ENCODE measurements around the gene SP8.
"Not testable (repeated sequence)": the region's sequence is repeated elsewhere in the genome, so short reads cannot be mapped to it uniquely, and the experiment has no call there.

SP8 gene

DNA sequence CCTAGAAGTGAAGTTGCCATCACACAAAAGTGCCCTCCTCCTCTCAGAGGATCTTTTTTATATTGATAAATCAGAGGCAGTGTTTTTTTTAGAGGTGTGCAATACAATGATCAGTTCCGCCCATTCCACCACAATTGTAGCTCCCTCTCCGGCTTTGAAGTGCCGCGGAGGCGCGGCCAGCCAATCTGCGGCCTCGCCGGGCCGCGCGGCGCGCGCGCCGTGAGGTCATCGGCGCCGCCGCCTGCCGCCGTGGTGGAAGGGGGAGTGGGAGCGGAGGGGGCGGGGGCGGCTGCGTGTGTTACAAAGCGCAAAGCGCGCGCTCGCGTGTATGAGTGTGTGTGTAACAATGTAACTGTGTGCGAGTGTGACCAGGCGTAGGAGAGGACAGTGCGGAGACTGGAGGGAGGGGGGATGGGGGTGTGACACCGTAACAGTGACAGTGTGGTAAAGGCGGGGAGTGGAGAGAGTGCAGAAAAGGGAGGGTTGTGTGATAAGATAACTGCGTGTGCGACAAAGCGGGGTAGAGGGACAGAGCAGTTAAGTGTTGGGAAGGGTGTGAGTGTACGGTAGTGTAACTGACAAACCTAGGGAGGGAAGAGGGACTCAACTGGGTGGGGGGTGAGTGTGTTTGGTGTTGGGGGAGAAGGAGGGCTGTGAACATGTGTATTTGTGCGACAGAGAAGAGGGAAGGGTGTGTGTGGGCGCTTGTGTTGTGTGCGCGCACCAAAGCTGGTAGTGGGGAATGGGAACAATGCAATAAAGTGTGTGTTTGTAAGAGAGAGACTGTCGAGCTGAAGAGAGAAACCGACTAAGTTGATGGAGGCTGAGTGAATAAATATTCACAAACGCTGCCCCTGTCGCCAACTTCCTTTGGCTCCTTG is at the start of gene SP8:
SP8 (minus strand) TSS at position 108 of the 881 bp plus-strand sequence; CDS start at position 20, 88 bp downstream.
- peak; percentile 58 for DNase-seq
- no peaks in the 10 kb centered on the region for H3K36me3 ChIP-seq
- peaks cover 95% of the 10 kb centered on the region for H3K27me3 ChIP-seq (ENCODE audit: insufficient read depth, low read depth, severe bottlenecking)
- TF ChIP-seq, protein P1, sequence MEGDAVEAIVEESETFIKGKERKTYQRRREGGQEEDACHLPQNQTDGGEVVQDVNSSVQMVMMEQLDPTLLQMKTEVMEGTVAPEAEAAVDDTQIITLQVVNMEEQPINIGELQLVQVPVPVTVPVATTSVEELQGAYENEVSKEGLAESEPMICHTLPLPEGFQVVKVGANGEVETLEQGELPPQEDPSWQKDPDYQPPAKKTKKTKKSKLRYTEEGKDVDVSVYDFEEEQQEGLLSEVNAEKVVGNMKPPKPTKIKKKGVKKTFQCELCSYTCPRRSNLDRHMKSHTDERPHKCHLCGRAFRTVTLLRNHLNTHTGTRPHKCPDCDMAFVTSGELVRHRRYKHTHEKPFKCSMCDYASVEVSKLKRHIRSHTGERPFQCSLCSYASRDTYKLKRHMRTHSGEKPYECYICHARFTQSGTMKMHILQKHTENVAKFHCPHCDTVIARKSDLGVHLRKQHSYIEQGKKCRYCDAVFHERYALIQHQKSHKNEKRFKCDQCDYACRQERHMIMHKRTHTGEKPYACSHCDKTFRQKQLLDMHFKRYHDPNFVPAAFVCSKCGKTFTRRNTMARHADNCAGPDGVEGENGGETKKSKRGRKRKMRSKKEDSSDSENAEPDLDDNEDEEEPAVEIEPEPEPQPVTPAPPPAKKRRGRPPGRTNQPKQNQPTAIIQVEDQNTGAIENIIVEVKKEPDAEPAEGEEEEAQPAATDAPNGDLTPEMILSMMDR (IDR thresholded peaks at IDR 0.05; ENCODE audit: low read depth, low read length) = no peak
- H3K27ac ChIP-seq = no peak within 1 kb of the TSS
- H3K9me3 ChIP-seq (ENCODE audit: severe bottlenecking) = no peaks in the 10 kb centered on the region
- peak within 1 kb of the TSS; percentile 36 for H3K4me3 ChIP-seq (ENCODE audit: low read depth, low read length)

GRCh38 chr7:20836424-20836823 is 49.7 kb upstream of the SP8 start:
- H3K27me3 ChIP-seq (ENCODE audit: insufficient read depth, low read depth, severe bottlenecking); DNase-seq; H3K4me3 ChIP-seq (ENCODE audit: low read depth, low read length); H3K36me3 ChIP-seq; H3K9me3 ChIP-seq (ENCODE audit: severe bottlenecking); H3K27ac ChIP-seq: not testable (repeated sequence)

GRCh38 chr7:20835111-20835750 is 48.5 kb upstream of the SP8 start:
- TF ChIP-seq, protein P1 (IDR thresholded peaks at IDR 0.05; ENCODE audit: low read depth, low read length) = no peak
- no peak for DNase-seq
- Histone ChIP-seq H3K27me3 (ENCODE audit: insufficient read depth, low read depth, severe bottlenecking) (no peaks in the 10 kb centered on the region), H3K27ac (no peak overlapping the region), H3K9me3 (ENCODE audit: severe bottlenecking) (no peaks in the 10 kb centered on the region), H3K4me3 (ENCODE audit: low read depth, low read length) (no peak overlapping the region), H3K36me3 (no peaks in the 10 kb centered on the region)

GRCh38 chr7:20834656-20835055 is 48.0 kb upstream of the SP8 start:
- TF ChIP-seq, protein P1 (IDR thresholded peaks at IDR 0.05; ENCODE audit: low read depth, low read length) = peak; percentile 36
- no peak for DNase-seq
- Histone ChIP-seq H3K27me3 (ENCODE audit: insufficient read depth, low read depth, severe bottlenecking) (no peaks in the 10 kb centered on the region), H3K36me3 (no peaks in the 10 kb centered on the region), H3K4me3 (ENCODE audit: low read depth, low read length) (no peak overlapping the region), H3K27ac (no peak overlapping the region), H3K9me3 (ENCODE audit: severe bottlenecking) (no peaks in the 10 kb centered on the region)

DNA sequence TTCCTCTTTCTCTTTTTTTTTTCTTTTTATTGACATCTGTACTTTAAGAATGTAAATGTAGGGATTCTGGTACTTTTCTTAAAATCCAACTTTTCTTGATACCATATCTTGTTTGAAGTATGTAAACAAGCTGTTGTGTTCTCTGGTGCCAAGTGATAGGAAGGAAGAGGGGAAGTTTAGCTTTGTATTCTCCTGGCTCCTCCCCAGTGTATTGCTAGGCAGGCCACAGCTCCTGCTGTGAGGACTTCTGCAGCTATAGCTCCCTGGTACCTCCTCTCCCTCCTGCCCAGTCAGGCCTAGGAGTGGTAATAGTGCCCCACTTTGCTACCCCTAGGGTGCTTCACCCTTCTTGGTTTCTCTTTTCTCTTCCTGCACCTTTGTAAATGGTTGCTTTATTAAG is 45.3 kb upstream of the SP8 start:
- H3K9me3 ChIP-seq (ENCODE audit: severe bottlenecking) = no peaks in the 10 kb centered on the region
- H3K4me3 ChIP-seq (ENCODE audit: low read depth, low read length) = no peak overlapping the region
- no peaks in the 10 kb centered on the region for H3K36me3 ChIP-seq
- TF ChIP-seq, protein P1 (IDR thresholded peaks at IDR 0.05; ENCODE audit: low read depth, low read length) = no peak
- H3K27ac ChIP-seq = no peak overlapping the region
- H3K27me3 ChIP-seq (ENCODE audit: insufficient read depth, low read depth, severe bottlenecking) = no peaks in the 10 kb centered on the region
- DNase-seq = no peak

DNA sequence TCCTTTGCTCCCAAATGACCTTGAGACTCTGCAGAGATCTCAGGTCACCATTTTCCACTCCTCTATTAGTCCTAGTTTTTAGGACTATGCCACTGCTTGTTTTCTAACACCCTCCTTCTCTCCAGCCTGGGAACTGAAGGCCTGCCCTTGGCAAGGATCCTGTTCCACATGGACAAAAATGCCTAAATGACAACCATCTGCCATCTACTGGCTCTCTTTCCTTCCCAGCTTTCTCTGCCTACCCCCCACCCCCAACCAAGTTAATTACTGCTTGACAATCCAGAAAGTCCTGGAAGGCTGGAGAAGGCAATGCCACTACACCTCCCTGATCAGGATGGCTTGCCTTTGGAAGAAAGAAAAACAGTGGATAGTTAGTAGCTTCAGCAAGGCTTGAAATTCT is 44.8 kb upstream of the SP8 start:
- peak; percentile 10 for DNase-seq
- no peaks in the 10 kb centered on the region for H3K9me3 ChIP-seq (ENCODE audit: severe bottlenecking)
- no peak overlapping the region for H3K4me3 ChIP-seq (ENCODE audit: low read depth, low read length)
- TF ChIP-seq, protein P1 (IDR thresholded peaks at IDR 0.05; ENCODE audit: low read depth, low read length) = no peak
- H3K27me3 ChIP-seq (ENCODE audit: insufficient read depth, low read depth, severe bottlenecking) = no peaks in the 10 kb centered on the region
- no peak overlapping the region for H3K27ac ChIP-seq
- H3K36me3 ChIP-seq = no peaks in the 10 kb centered on the region
